GM21367 (cell line): ENCODE measurements around the gene NTM.
"Not testable (repeated sequence)": the region's sequence is repeated elsewhere in the genome, so short reads cannot be mapped to it uniquely, and the experiment has no call there.

Experiments
- ATAC-seq: cut with Tn5 transposase; IDR thresholded peaks from one replicate; pipeline ENCODE4 v1.9.1; 2021; ENCODE audit not compliant: unreplicated experiment

The NTM gene

GRCh38 chr11:131421066-131421855, 50.8 kb downstream of the NTM start:
- no peak for ATAC-seq

DNA sequence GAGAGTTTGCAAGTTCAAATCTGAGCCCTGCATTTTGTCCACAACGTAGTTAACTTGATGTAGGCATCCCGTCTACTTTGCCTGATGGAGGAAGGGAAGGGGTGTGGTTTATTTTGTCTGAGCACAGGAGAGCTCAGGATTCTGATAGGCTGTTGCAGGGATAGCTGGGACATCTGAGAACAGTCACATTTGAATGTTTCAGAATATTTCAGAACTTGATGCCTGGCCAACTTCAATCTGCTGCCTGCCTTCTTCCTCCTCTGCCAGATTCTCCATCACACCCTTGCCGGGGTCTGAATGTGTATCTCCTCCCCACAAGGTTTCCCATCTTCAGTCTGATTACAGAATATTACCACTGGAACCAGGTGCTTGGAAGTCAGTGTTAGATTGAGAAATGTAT, 51.6 kb downstream of the NTM start:
- ATAC-seq, result no peak

DNA sequence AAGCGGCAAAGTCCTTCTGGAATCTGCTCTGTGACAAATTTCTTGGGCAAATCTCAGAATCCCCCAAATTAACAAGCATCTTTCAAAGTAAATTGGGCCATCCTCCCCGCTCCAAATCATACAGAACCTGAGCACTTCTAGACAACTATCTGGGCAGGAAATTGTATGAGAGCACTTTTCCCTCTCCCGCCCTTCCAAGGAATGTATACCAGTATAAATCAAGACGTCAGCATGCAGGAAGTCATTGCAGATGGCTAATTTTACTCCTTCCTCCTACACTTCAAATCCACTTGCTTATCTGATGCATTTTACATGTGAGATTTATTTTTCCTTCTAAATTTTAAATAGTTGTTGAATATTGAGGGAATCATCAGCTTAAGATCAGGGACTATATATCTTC, 52.1 kb downstream of the NTM start:
- no peak for ATAC-seq

DNA sequence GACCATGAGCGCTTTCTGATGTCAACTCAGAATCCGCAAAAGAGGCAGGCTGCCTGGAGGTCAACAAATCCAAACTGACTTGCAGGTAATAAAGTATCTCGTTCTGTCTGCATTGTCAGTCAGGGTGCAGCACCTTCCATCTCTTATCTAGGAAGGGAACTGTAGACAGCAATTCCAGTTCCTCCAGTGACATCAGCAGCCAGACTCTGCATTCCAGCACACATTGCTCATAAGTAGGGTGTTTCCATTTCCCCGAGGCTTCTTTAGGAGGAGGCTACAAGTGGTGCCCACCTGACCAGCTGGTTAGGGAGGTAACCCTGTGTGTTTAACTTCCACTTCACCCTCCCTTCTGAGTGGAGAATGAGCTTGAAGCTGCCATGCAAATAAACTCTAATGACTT, 53.3 kb downstream of the NTM start:
- no peak for ATAC-seq

- ATAC-seq, result not testable (repeated sequence)
These were observed 54.0 kb downstream of the NTM start for GRCh38 chr11:131424257-131424876.

DNA sequence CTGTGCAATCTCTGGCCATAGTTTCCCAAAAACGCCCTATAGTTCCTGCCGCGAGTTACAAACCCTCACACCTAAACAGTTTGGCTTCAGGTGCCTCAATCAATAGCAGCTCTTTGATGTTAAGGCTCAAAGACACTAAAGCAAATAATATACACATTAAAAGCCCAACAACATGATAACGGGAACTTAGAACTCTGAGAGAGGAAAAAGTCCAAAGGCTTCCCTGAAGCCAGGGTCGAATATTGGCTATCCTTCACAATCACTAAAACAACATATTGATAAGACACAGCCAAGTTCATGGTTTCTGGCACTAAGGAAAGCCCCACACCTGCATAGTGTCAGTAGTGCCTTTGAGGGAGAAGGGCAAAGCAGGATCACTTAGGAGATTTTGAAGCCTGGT, 54.9 kb downstream of the NTM start:
- ATAC-seq, result no peak

DNA sequence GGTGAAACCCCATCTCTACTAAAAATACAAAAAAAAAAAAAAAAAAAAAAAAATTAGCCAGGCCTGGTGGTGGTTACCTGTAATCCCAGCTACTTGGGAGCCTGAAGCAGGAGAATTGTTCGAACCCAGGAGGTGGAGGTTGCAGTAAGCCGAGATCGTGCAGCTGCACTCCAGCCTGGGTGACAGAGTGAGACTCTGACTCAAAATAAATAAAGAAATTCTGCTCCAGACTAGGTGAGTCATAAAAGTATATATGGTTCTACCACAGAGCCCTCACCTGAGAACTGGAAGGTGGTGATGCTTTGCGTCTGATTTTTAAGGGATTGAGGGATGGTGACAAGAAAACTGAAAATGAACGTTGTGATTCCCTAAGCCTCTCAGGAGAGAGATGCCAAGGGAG, 58.4 kb downstream of the NTM start:
- ATAC-seq, result no peak

DNA sequence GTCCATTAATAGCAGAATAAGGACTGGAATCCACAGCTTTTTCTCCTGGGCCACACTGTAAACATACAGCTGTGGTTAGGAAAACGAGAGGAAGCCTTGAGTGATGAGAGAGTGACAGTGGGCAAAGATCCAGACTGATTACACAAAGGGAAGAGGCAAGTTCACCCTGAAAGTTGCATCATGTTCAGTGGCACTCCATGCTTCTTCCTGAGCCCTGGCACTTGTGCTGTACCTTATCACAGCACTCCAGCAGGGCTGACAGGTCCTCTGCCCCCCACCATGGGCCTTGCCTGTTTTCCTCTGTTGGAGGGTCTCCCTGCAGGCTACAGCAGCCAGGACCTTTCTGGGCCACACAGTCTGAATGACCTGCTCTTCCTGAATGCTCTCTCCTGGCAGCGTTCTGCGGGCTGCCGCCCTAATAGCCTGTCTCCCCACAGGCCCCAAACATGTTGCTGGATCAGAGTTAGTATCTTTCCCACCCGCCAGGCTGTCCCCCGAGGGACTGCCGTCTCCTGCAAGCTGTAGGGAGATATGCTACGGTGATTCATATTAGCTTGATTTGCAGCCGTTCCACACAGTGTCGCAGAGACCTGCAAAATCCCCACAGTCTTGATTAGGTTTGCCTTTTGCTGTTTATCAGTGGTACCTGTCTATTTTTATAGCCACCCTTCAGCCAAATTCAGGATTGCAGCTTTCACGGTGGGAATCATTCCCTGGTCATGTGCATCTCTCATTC, 60.2 kb downstream of the NTM start:
- ATAC-seq, result no peak

DNA sequence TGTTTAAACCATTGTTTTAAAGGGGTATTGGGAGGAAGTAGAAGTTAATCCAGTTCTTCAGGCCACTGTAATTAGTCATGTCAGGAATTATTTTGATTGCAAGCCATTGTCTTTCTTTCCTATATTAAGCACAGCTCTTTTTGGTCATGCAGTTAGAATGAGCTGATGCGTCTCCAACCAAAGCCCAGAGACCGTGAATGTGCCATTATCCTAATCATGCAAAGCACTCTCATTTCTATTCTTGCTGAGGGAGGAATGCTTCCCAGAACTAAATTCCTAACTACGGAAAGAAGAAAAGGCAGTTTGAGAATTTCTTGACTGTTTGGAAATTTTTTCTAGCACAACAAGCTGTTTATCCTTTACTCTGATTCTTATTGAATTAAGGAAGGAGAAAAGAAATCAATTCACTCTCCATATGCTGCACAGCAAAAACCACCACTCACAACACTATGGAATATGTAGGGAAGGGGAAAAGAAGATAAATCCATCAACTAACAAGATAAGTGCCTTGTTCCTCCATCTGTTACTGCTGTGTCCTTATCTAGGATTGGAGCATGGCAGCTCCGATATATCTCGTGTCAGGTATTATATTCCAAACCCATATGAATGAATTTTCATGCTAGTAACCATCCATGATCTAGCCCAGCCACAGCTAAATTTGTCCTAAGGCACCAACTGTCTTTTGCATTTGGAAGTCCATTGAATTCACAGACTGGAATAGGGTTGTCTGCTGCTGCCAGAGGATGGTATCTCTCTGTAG, 70.8 kb downstream of the NTM start:
- no peak for ATAC-seq

DNA sequence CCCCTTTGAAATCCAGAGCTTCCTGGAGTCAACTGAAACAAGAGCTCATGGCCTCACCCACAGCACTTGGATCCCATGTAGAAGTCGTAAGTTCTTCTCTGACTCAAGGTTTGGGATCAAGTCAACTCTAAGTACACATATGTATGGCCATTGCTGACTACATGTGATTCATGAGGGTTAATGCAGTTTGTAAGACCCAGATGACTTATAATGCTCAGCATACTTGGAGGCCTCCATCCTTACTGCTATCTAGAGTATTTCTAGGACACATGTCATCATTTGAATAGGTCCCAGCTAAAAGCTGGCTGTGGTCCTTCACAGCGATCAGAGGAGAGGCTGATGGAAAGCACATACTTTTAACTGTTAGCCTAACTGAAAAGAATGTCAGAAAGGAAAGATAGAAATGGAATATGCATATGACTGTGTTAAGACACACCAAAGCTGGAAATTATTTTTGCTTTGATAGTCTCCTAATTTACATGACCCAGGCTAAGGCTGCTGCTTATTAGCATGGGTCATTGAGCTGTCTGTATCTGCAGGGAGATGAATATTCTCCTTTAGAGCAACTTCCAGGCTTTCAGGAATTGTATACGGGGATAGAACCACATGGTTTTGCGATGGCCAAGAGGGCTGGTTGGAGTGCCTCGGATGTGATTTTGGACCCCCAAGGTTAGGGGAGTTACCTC, 76.3 kb downstream of the NTM start:
- no peak for ATAC-seq

DNA sequence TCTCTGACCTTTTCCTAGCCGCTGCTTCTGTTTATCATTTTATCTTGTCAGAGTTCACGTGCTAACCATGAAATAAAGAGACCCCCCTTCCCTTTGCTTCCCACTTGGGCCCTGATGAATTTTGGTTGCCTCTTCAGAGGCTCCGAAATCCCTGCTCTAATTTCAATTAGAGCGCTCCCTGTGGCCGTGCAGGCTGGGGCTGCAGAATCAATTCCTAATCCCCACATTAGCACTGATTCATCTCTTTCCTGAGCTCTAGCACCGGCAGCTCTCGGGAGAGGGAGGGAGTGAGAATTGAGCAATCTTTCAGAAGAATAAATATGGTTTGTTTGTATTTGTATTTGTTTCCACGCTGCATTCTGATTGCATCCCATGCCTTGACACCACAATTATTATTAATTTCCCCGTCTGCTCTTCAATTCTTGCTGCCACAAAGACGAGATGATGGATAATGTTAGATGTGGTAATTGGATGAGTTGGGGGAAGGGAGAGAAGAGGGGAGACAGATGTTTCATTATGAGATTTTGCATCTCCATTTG, 76.9 kb downstream of the NTM start:
- ATAC-seq, result no peak

GRCh38 chr11:131447898-131448297, 77.5 kb downstream of the NTM start:
- no peak for ATAC-seq

DNA sequence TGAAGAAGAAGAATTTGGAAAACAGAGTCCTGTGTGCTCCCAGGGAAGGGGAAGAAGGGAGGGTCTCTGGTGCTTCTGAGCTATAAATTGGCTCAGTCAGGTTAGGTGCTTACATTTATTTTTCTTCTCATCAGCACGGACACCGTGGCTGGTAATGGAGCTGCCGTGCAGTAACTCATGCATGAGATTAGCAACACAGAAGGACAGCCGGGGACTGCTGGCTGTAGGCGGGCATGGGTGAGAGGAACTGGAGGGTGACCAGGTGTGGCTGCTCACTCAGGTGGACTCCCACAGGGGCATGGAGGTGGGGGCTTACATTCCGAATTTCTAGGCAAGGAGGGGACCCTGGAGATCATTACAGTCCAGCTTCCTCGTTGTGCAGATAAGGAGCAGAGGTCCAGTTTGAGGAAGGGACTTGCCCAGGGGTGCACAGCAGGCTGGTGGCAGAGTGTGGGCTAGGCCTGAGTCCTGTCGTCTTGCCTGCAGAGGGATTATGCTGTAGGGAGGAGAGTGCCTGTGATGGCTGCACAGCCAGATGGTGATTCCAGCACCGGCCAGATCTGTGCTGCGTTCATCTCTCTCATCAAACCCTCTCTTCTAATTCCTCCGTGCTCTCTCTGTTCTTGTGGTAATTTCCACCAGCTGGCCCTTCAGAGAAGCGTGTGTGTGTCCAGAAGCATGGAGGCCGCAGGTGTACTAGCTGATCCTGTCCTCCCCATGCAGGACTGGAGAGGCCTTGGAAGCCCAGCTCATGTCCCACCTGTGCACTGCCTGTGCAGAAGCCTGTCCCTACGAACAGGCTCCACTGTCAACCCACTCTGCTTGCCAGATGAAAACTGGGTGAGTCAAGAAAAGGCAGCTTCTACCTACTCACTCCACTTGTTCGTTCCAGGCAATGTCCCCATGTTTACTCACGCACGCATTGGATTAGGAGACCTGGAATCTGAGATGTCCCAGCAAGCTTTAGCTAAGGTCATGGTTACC, 78.9 kb downstream of the NTM start:
- ATAC-seq, result no peak

GRCh38 chr11:131454490-131454889, 84.1 kb downstream of the NTM start:
- ATAC-seq, result no peak

DNA sequence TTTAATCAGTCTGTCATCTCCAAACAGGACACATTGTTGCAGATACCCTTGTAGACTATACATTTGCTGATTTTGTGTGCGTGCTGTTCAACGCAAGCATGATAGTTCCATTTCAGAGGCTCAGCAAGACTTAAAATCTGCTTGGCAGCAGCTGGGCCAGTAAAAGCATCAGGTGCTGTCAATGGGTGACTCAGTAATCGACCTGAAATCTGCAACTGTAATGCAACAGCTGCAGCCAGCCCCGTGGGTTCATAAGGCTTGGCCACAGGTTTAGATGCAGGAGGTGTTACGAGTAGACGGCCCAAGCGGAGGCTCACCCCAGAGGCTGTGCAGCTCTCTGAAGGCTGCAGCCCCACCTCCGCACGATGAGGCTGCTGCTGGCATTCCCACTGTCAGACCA, 84.6 kb downstream of the NTM start:
- no peak for ATAC-seq

DNA sequence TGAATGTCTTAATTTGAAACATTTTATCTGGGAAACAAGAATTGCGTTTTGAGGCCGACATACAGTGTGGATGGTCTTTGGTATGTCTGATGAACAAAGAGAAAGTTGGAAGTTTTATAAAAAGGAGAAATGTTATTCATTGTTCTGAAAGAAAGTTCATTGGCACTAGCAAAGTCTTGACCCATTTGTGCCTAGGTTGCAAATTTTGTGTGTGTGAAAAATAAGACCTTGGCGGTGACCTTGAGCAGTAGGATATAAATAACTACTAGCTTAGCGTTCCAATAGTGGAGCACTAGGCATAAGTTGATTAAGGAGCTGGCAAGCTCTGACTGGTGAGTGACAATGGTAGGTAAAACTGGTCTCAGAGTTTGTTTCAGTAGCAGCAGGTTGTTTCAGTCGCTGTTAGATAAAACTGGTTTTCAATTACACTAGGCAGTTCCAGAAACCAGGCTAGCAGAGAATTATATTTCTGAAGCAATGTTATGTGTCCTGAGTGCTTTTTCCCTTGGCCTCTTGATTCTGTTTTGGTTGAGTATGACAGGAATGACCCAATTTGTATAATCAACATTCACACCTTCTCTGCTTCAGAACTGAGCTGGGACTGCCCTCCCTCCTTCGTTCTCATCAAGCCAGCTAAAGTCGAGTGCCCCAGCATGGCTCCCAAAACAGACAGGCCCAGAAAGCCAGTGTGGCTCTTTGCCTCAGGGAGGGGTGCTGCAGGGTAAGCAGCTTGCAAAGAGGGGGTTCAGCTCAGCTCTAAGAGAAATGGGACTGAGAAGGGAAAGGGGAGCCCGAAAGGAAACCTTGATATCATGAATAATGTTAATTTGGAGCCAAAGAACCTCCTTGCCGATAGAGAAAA, 85.7 kb downstream of the NTM start:
- no peak for ATAC-seq

DNA sequence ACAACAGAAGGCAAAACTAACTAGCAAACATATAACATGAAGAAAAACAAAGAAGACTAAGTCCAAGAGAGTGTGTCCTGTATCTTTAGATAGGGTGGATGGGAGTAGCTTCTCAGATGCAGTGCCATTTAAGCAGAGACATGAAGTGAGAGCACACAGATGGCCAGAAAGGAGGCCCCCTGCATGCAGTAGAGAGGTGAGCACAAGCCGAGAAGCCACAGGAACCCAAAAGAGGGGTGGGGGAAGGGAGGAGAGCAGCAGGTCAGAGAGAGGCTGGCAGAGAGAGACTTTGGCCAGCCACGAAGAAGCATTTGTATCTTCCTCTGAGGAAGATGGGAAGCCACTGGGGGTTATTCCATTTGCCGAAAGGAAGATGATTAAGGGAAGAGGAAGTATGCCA, 86.7 kb downstream of the NTM start:
- ATAC-seq, result no peak

DNA sequence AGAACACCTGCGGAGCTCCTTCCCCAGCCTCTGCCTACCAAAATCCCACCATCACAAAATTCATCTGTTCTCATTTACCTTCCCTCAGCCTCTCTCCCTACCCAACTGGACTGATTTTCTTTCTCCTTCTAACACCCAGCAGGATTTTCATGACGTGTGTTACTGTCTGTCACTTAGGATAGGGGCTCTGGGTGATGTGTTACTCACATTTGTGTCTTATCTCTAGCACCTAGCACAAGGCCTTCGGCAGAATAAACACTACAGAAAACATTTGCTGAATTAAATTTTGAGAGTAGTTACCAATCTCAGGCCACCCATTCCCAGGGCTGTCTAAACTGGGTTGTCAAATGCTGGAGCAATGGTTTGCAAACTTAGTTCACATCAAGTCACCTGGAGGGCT, 88.0 kb downstream of the NTM start:
- no peak for ATAC-seq
